ENCODE measurements around the gene RNF141.

- TF ChIP-seq CTCF (IDR thresholded peaks at IDR 0.05) (no peak), POLR2A (IDR thresholded peaks at IDR 0.05) (no peak)
Observed at GRCh38 chr11:10544491-10545465, 3.8 kb upstream of the RNF141 start.

Measured in Peyer's patch (tissue), 4 donors.